Measurements from ENCODE around the gene RSPH3.
A peak's percentile ranks its signal among the peaks of the same experiment; 100 is the strongest.

Gene RSPH3

GRCh38 chr6:158942349-158942748 lies 57.7 kb downstream of the RSPH3 start:
- no peak overlapping the region for H3K27ac ChIP-seq (ENCODE audit: low read length)
- no peak overlapping the region for H3K4me3 ChIP-seq (ENCODE audit: low read length)
- H3K9ac ChIP-seq (ENCODE audit: low read depth, low read length) = no peak overlapping the region
- peaks cover 5% of the 10 kb centered on the region; the same call in 1 of the 2 replicates for H3K27me3 ChIP-seq (ENCODE audit: insufficient read depth, low read length)
- no peaks in the 10 kb centered on the region; the same call in 1 of the 2 replicates for H3K9me3 ChIP-seq (ENCODE audit: insufficient read depth, low read depth, low read length)
- H3K36me3 ChIP-seq (ENCODE audit: insufficient read depth, low read depth, low read length) = no peaks in the 10 kb centered on the region
- no peaks in the 10 kb centered on the region; the same call in 1 of the 2 replicates for H3K4me1 ChIP-seq (ENCODE audit: insufficient read depth, low read length)

DNA sequence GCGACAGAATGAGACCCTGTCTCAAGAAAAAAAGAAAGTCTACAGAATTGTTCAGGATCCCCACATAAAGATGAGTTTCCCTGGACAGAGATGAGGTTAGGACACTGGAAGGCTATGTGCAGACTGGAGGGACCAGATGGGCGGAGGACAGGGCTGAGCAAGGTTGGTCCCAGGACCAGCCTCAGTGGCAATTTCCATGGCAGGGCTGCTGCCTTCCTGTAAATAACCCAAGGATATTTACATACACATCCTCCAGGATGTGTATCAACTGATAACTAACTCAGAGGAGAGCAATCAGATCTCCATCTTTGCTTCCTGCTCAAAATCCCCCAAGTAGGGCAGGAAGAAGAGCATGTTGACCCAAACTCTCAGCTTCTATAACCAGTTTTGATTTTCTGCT lies 58.8 kb downstream of the RSPH3 start:
- Histone ChIP-seq H3K36me3 (ENCODE audit: insufficient read depth, low read depth, low read length) (no peaks in the 10 kb centered on the region), H3K9ac (ENCODE audit: low read depth, low read length) (no peak overlapping the region), H3K4me3 (ENCODE audit: low read length) (no peak overlapping the region), H3K27ac (ENCODE audit: low read length) (no peak overlapping the region), H3K27me3 (ENCODE audit: insufficient read depth, low read length) (peaks cover 5% of the 10 kb centered on the region; the same call in 1 of the 2 replicates), H3K9me3 (ENCODE audit: insufficient read depth, low read depth, low read length) (no peaks in the 10 kb centered on the region; the same call in 1 of the 2 replicates), H3K4me1 (ENCODE audit: insufficient read depth, low read length) (no peaks in the 10 kb centered on the region; the same call in 1 of the 2 replicates)

- peaks cover 5% of the 10 kb centered on the region; the same call in 1 of the 2 replicates for H3K27me3 ChIP-seq (ENCODE audit: insufficient read depth, low read length)
- H3K9me3 ChIP-seq (ENCODE audit: insufficient read depth, low read depth, low read length) = no peaks in the 10 kb centered on the region; the same call in 1 of the 2 replicates
- no peak overlapping the region for H3K27ac ChIP-seq (ENCODE audit: low read length)
- H3K4me3 ChIP-seq (ENCODE audit: low read length) = peak overlapping the region; percentile 56; the same call in 1 of the 2 replicates
- H3K4me1 ChIP-seq (ENCODE audit: insufficient read depth, low read length) = no peaks in the 10 kb centered on the region; the same call in 1 of the 2 replicates
- no peaks in the 10 kb centered on the region for H3K36me3 ChIP-seq (ENCODE audit: insufficient read depth, low read depth, low read length)
- H3K9ac ChIP-seq (ENCODE audit: low read depth, low read length) = peak overlapping the region; percentile 1; the same call in 1 of the 2 replicates
These were observed 60.5 kb downstream of the RSPH3 start for GRCh38 chr6:158939255-158940159.

DNA sequence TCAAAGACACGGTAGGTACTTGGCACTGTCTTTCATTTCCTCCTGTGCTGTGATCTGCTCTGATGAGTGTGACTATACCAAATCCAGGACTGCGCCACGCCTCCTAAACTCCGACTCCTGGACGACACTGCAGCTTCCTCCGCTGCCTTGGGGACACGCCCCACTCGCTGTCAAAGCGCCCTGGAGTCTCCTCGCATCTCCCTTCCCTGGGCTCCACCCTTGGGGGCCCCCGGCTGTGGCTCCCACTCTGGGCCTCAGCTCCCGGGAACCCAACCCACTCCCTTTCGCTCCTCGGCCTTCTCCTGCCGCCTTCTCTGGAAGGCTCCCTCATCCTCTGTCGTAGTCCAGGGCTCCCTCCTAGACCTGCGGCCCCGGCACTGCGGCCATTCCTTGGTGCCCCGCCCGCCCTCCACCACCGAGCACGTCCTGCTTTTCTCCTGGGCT lies 61.2 kb downstream of the RSPH3 start:
- peak overlapping the region; percentile 56; the same call in 1 of the 2 replicates for H3K4me3 ChIP-seq (ENCODE audit: low read length)
- H3K9me3 ChIP-seq (ENCODE audit: insufficient read depth, low read depth, low read length) = no peaks in the 10 kb centered on the region; the same call in 1 of the 2 replicates
- peak overlapping the region; percentile 1; the same call in 1 of the 2 replicates for H3K9ac ChIP-seq (ENCODE audit: low read depth, low read length)

DNA sequence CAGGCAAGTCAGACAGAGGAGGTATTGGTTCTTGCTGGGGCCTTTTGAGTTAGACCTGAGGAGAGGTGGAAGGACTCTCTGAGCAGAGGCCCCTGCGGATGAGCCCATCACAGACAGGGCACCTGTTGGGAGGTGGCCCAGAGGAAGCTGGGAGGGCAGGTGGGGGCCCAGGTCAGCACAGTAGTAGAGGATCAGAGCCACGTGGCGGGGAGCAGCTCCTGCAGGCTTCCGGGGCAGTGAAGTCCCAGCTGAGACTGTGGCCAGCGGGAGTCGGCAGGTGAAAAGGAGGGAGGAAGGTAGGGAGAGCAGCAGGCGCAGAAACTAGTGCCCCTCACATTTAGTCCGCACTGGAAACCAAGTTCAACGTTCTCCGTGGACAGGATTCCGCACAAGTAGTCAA lies 61.8 kb downstream of the RSPH3 start:
- Histone ChIP-seq H3K27ac (ENCODE audit: low read length) (no peak overlapping the region), H3K36me3 (ENCODE audit: insufficient read depth, low read depth, low read length) (no peaks in the 10 kb centered on the region), H3K4me3 (ENCODE audit: low read length) (no peak overlapping the region), H3K27me3 (ENCODE audit: insufficient read depth, low read length) (peaks cover 5% of the 10 kb centered on the region; the same call in 1 of the 2 replicates), H3K9ac (ENCODE audit: low read depth, low read length) (no peak overlapping the region), H3K4me1 (ENCODE audit: insufficient read depth, low read length) (no peaks in the 10 kb centered on the region; the same call in 1 of the 2 replicates), H3K9me3 (ENCODE audit: insufficient read depth, low read depth, low read length) (no peaks in the 10 kb centered on the region; the same call in 1 of the 2 replicates)

More for the DNA sequence above, 61.2 kb downstream of the RSPH3 start:
- Histone ChIP-seq H3K27me3 (ENCODE audit: insufficient read depth, low read length) (peaks cover 5% of the 10 kb centered on the region; the same call in 1 of the 2 replicates), H3K4me1 (ENCODE audit: insufficient read depth, low read length) (no peaks in the 10 kb centered on the region; the same call in 1 of the 2 replicates), H3K36me3 (ENCODE audit: insufficient read depth, low read depth, low read length) (no peaks in the 10 kb centered on the region), H3K27ac (ENCODE audit: low read length) (no peak overlapping the region)

DNA sequence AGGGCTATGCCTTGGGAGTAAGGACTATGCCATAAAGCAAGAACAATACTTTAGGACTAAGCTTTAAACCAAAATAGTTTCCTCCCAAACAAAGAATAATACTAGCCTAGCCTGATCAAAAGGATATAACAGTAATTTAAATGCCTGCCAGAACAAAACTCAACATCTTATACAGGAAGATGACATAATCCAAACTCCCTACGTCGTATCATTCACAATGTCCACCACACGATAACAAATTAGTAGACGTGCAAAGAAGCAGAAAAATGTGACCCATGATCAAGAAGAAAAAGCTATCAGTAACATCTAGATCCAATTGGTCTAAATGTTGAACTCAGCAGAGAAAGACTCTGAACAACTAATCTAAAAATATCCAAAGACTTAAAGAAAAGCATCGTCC lies 65.8 kb downstream of the RSPH3 start:
- no peak overlapping the region for H3K9ac ChIP-seq (ENCODE audit: low read depth, low read length)
- no peak overlapping the region for H3K4me3 ChIP-seq (ENCODE audit: low read length)
- H3K4me1 ChIP-seq (ENCODE audit: insufficient read depth, low read length) = no peaks in the 10 kb centered on the region
- H3K36me3 ChIP-seq (ENCODE audit: insufficient read depth, low read depth, low read length) = no peaks in the 10 kb centered on the region
- H3K27me3 ChIP-seq (ENCODE audit: insufficient read depth, low read length) = peaks cover 1% of the 10 kb centered on the region; the same call in 1 of the 2 replicates
- no peaks in the 10 kb centered on the region for H3K9me3 ChIP-seq (ENCODE audit: insufficient read depth, low read depth, low read length)
- H3K27ac ChIP-seq (ENCODE audit: low read length) = no peak overlapping the region

GRCh38 chr6:158933079-158933595 lies 66.9 kb downstream of the RSPH3 start:
- Histone ChIP-seq H3K27me3 (ENCODE audit: insufficient read depth, low read length) (no peaks in the 10 kb centered on the region), H3K27ac (ENCODE audit: low read length) (no peak overlapping the region), H3K36me3 (ENCODE audit: insufficient read depth, low read depth, low read length) (no peaks in the 10 kb centered on the region), H3K4me1 (ENCODE audit: insufficient read depth, low read length) (no peaks in the 10 kb centered on the region), H3K9ac (ENCODE audit: low read depth, low read length) (no peak overlapping the region), H3K4me3 (ENCODE audit: low read length) (no peak overlapping the region), H3K9me3 (ENCODE audit: insufficient read depth, low read depth, low read length) (no peaks in the 10 kb centered on the region)

GRCh38 chr6:158928068-158928467 lies 71.9 kb downstream of the RSPH3 start:
- Histone ChIP-seq H3K4me3 (ENCODE audit: low read length) (no peak overlapping the region), H3K9me3 (ENCODE audit: insufficient read depth, low read depth, low read length) (no peaks in the 10 kb centered on the region), H3K4me1 (ENCODE audit: insufficient read depth, low read length) (peaks cover 5% of the 10 kb centered on the region; the same call in 1 of the 2 replicates), H3K36me3 (ENCODE audit: insufficient read depth, low read depth, low read length) (no peaks in the 10 kb centered on the region), H3K27me3 (ENCODE audit: insufficient read depth, low read length) (no peaks in the 10 kb centered on the region), H3K9ac (ENCODE audit: low read depth, low read length) (no peak overlapping the region), H3K27ac (ENCODE audit: low read length) (no peak overlapping the region)

DNA sequence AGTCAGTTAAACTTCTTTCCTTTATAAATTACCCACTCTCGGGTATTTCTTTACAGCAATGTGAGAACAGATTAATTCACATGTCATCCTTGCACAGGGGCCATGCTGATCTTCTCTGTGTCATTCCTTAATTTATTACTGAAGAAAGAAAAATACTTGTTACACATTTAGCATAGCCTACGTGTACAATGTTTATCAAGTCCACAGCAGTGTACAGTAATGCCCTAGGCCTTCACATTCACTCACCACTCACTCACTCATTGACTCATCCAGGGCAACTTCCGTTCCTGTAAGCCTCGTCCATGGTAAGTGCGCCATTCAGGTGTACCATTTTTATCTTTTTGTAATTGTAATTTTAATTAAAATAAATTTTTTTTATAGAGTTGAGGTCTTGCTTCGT lies 73.6 kb downstream of the RSPH3 start:
- H3K36me3 ChIP-seq (ENCODE audit: insufficient read depth, low read depth, low read length) = no peaks in the 10 kb centered on the region
- no peak overlapping the region for H3K27ac ChIP-seq (ENCODE audit: low read length)
- H3K4me1 ChIP-seq (ENCODE audit: insufficient read depth, low read length) = peaks cover 10% of the 10 kb centered on the region; the same call in 1 of the 2 replicates
- H3K9me3 ChIP-seq (ENCODE audit: insufficient read depth, low read depth, low read length) = no peaks in the 10 kb centered on the region
- H3K9ac ChIP-seq (ENCODE audit: low read depth, low read length) = no peak overlapping the region
- H3K4me3 ChIP-seq (ENCODE audit: low read length) = no peak overlapping the region
- no peaks in the 10 kb centered on the region for H3K27me3 ChIP-seq (ENCODE audit: insufficient read depth, low read length)

DNA sequence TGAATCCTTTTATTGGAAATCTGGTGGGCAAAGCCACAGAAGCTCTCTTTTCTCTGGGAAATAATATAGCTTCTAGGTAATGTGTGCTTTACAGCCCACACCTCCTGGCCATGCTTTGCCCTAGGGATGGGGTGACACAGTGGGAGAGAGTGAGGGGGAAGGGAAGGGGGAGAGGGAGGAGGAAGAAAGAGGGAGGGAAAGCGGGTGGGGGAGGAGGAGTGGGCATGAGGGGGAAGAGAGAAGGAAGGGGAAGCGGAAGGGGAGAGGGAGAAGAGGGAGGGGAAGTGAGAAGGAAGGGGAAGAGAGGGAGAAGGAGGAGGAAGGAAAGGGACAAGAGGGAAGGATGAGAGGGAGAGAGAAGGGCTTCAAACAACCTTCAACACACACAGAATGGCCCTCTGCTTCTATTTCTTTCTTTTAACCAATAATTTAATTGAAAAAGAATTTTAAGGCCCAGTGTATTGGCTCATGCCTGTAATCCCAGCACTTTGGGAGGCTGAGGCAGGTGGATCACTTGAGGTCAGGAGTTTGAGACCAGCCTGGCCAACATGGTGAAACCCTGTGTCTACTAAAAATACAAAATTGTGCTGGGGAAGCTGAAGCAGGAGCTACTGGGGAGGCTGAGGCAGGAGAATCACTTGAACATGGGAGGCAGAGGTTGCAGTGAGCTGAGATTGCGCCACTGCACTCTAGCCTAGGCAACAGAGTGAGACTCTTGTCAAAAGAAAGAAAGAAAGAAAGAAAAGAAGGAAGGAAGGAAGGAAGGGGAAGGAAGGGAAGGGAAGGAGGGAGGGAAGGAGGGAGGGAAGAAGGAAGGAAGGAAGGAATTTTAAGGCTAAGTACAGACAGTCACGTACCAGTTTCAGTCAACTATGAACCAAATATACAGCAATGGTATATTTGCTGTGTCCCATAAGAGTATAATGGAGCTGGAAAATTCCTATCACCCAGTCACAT lies 75.2 kb downstream of the RSPH3 start:
- no peaks in the 10 kb centered on the region for H3K36me3 ChIP-seq (ENCODE audit: insufficient read depth, low read depth, low read length)
- H3K4me1 ChIP-seq (ENCODE audit: insufficient read depth, low read length) = peaks cover 13% of the 10 kb centered on the region; the same call in 1 of the 2 replicates
- H3K27ac ChIP-seq (ENCODE audit: low read length) = no peak overlapping the region
- no peak overlapping the region for H3K9ac ChIP-seq (ENCODE audit: low read depth, low read length)
- H3K9me3 ChIP-seq (ENCODE audit: insufficient read depth, low read depth, low read length) = no peaks in the 10 kb centered on the region
- H3K4me3 ChIP-seq (ENCODE audit: low read length) = no peak overlapping the region
- no peaks in the 10 kb centered on the region for H3K27me3 ChIP-seq (ENCODE audit: insufficient read depth, low read length)

All from iPS-20b (cell line).